Measurements from ENCODE around the gene DMXL1. TPM values are rescaled to one million over a fixed set of nuclear protein-coding genes. Genes with fewer than 3 reads are reported as not detected.
"Not testable (repeated sequence)": the region's sequence is repeated elsewhere in the genome, so short reads cannot be mapped to it uniquely, and the experiment has no call there.

DMXL1 gene
- total and polyA plus RNA-seq, 9 donors, result 16.2 to 32.4 (median 19.3) TPM

- peaks cover 8% of the 10 kb centered on the region for H3K36me3 ChIP-seq (ENCODE audit: control insufficient read depth, insufficient read depth, low read length)
- H3K27me3 ChIP-seq (ENCODE audit: control insufficient read depth, insufficient read depth, low read length), result no peaks in the 10 kb centered on the region
- H3K9me3 ChIP-seq (replicated peaks; ENCODE audit: control insufficient read depth, low read depth, low read length), result no peaks in the 10 kb centered on the region
- no peak overlapping the region for H3K4me3 ChIP-seq (ENCODE audit: low read length)
- no peak for DNase-seq
- H3K4me1 ChIP-seq (ENCODE audit: control insufficient read depth, insufficient read depth, low read length), result no peaks in the 10 kb centered on the region
- no peak overlapping the region for H3K27ac ChIP-seq (ENCODE audit: low read length)
- WGBS (ENCODE audit: insufficient coverage), result no CpG with 5 or more reads among the region's 1 CpG
Measured at GRCh38 chr5:119168401-119168800, 97.5 kb downstream of the DMXL1 start.

GRCh38 chr5:119171686-119172085 is 100.8 kb downstream of the DMXL1 start:
- DNase-seq, result no peak
- H3K36me3 ChIP-seq (ENCODE audit: control insufficient read depth, insufficient read depth, low read length), result peaks cover 5% of the 10 kb centered on the region

GRCh38 chr5:119174578-119175163 is 103.8 kb downstream of the DMXL1 start:
- no peak overlapping the region for H3K4me3 ChIP-seq (ENCODE audit: low read length)
- no peak overlapping the region for H3K27ac ChIP-seq (ENCODE audit: low read length)
- WGBS (ENCODE audit: insufficient coverage), result no CpG with 5 or more reads among the region's 2 CpGs
- no peaks in the 10 kb centered on the region for H3K4me1 ChIP-seq (ENCODE audit: control insufficient read depth, insufficient read depth, low read length)
- peaks cover 10% of the 10 kb centered on the region for H3K36me3 ChIP-seq (ENCODE audit: control insufficient read depth, insufficient read depth, low read length)
- no peaks in the 10 kb centered on the region for H3K27me3 ChIP-seq (ENCODE audit: control insufficient read depth, insufficient read depth, low read length)
- no peak for DNase-seq
- no peaks in the 10 kb centered on the region for H3K9me3 ChIP-seq (replicated peaks; ENCODE audit: control insufficient read depth, low read depth, low read length)

More at GRCh38 chr5:119171686-119172085, 100.8 kb downstream of the DMXL1 start:
- no peaks in the 10 kb centered on the region for H3K9me3 ChIP-seq (replicated peaks; ENCODE audit: control insufficient read depth, low read depth, low read length)
- no peaks in the 10 kb centered on the region for H3K27me3 ChIP-seq (ENCODE audit: control insufficient read depth, insufficient read depth, low read length)
- no peaks in the 10 kb centered on the region for H3K4me1 ChIP-seq (ENCODE audit: control insufficient read depth, insufficient read depth, low read length)
- H3K4me3 ChIP-seq (ENCODE audit: low read length), result no peak overlapping the region
- H3K27ac ChIP-seq (ENCODE audit: low read length), result no peak overlapping the region

- no peak for DNase-seq
- no CpG with 5 or more reads among the region's 3 CpGs for WGBS (ENCODE audit: insufficient coverage)
- Histone ChIP-seq H3K27me3 (ENCODE audit: control insufficient read depth, insufficient read depth, low read length) (no peaks in the 10 kb centered on the region), H3K27ac (ENCODE audit: low read length) (no peak overlapping the region), H3K36me3 (ENCODE audit: control insufficient read depth, insufficient read depth, low read length) (peaks cover 8% of the 10 kb centered on the region), H3K9me3 (replicated peaks; ENCODE audit: control insufficient read depth, low read depth, low read length) (no peaks in the 10 kb centered on the region), H3K4me1 (ENCODE audit: control insufficient read depth, insufficient read depth, low read length) (no peaks in the 10 kb centered on the region), H3K4me3 (ENCODE audit: low read length) (no peak overlapping the region)
Measured at GRCh38 chr5:119176785-119177184, 105.9 kb downstream of the DMXL1 start.

- no peaks in the 10 kb centered on the region for H3K4me1 ChIP-seq (ENCODE audit: control insufficient read depth, insufficient read depth, low read length)
Measured at GRCh38 chr5:119177226-119177625, 106.3 kb downstream of the DMXL1 start.

GRCh38 chr5:119178435-119178834 is 107.5 kb downstream of the DMXL1 start:
- DNase-seq, result no peak
- Histone ChIP-seq H3K4me1 (ENCODE audit: control insufficient read depth, insufficient read depth, low read length) (no peaks in the 10 kb centered on the region), H3K27ac (ENCODE audit: low read length) (no peak overlapping the region), H3K27me3 (ENCODE audit: control insufficient read depth, insufficient read depth, low read length) (no peaks in the 10 kb centered on the region), H3K9me3 (replicated peaks; ENCODE audit: control insufficient read depth, low read depth, low read length) (no peaks in the 10 kb centered on the region), H3K36me3 (ENCODE audit: control insufficient read depth, insufficient read depth, low read length) (peaks cover 8% of the 10 kb centered on the region), H3K4me3 (ENCODE audit: low read length) (no peak overlapping the region)
- no CpG with 5 or more reads among the region's 2 CpGs for WGBS (ENCODE audit: insufficient coverage)

More at GRCh38 chr5:119177226-119177625, 106.3 kb downstream of the DMXL1 start:
- H3K36me3 ChIP-seq (ENCODE audit: control insufficient read depth, insufficient read depth, low read length), result peaks cover 8% of the 10 kb centered on the region
- no peaks in the 10 kb centered on the region for H3K27me3 ChIP-seq (ENCODE audit: control insufficient read depth, insufficient read depth, low read length)
- H3K4me3 ChIP-seq (ENCODE audit: low read length), result no peak overlapping the region
- no peak overlapping the region for H3K27ac ChIP-seq (ENCODE audit: low read length)
- no peaks in the 10 kb centered on the region for H3K9me3 ChIP-seq (replicated peaks; ENCODE audit: control insufficient read depth, low read depth, low read length)
- WGBS (ENCODE audit: insufficient coverage), result no CpG with 5 or more reads among the region's 3 CpGs
- no peak for DNase-seq

GRCh38 chr5:119179857-119180641 is 109.2 kb downstream of the DMXL1 start:
- Histone ChIP-seq H3K9me3 (replicated peaks; ENCODE audit: control insufficient read depth, low read depth, low read length) (no peaks in the 10 kb centered on the region), H3K4me1 (ENCODE audit: control insufficient read depth, insufficient read depth, low read length) (no peaks in the 10 kb centered on the region), H3K36me3 (ENCODE audit: control insufficient read depth, insufficient read depth, low read length) (peaks cover 5% of the 10 kb centered on the region), H3K27me3 (ENCODE audit: control insufficient read depth, insufficient read depth, low read length) (no peaks in the 10 kb centered on the region), H3K27ac (ENCODE audit: low read length) (no peak overlapping the region), H3K4me3 (ENCODE audit: low read length) (no peak overlapping the region)
- DNase-seq, result no peak
- WGBS (ENCODE audit: insufficient coverage), result no CpG with 5 or more reads among the region's 1 CpG

- H3K27ac ChIP-seq (ENCODE audit: low read length); H3K9me3 ChIP-seq (replicated peaks; ENCODE audit: control insufficient read depth, low read depth, low read length); H3K27me3 ChIP-seq (ENCODE audit: control insufficient read depth, insufficient read depth, low read length); H3K4me3 ChIP-seq (ENCODE audit: low read length); H3K36me3 ChIP-seq (ENCODE audit: control insufficient read depth, insufficient read depth, low read length); DNase-seq; H3K4me1 ChIP-seq (ENCODE audit: control insufficient read depth, insufficient read depth, low read length): not testable (repeated sequence)
- WGBS (ENCODE audit: insufficient coverage), result no CpG with 5 or more reads among the region's 2 CpGs
Measured at GRCh38 chr5:119185512-119185911, 114.6 kb downstream of the DMXL1 start.

- no peaks in the 10 kb centered on the region for H3K27me3 ChIP-seq (ENCODE audit: control insufficient read depth, insufficient read depth, low read length)
- peaks cover 2% of the 10 kb centered on the region for H3K36me3 ChIP-seq (ENCODE audit: control insufficient read depth, insufficient read depth, low read length)
- no peak for DNase-seq
- H3K4me1 ChIP-seq (ENCODE audit: control insufficient read depth, insufficient read depth, low read length), result no peaks in the 10 kb centered on the region
- H3K27ac ChIP-seq (ENCODE audit: low read length), result no peak overlapping the region
- H3K4me3 ChIP-seq (ENCODE audit: low read length), result no peak overlapping the region
- H3K9me3 ChIP-seq (replicated peaks; ENCODE audit: control insufficient read depth, low read depth, low read length), result no peaks in the 10 kb centered on the region
- WGBS (ENCODE audit: insufficient coverage), result no CpG with 5 or more reads among the region's 7 CpGs
Measured at GRCh38 chr5:119187776-119188529, 117.1 kb downstream of the DMXL1 start.

- no peak overlapping the region for H3K27ac ChIP-seq (ENCODE audit: low read length)
- no peak for DNase-seq
- WGBS (ENCODE audit: insufficient coverage), result 86% methylated on average over 1 of the region's 1 CpG
- H3K4me1 ChIP-seq (ENCODE audit: control insufficient read depth, insufficient read depth, low read length), result no peaks in the 10 kb centered on the region
- no peaks in the 10 kb centered on the region for H3K27me3 ChIP-seq (ENCODE audit: control insufficient read depth, insufficient read depth, low read length)
- peaks cover 2% of the 10 kb centered on the region for H3K36me3 ChIP-seq (ENCODE audit: control insufficient read depth, insufficient read depth, low read length)
- H3K4me3 ChIP-seq (ENCODE audit: low read length), result no peak overlapping the region
- H3K9me3 ChIP-seq (replicated peaks; ENCODE audit: control insufficient read depth, low read depth, low read length), result no peaks in the 10 kb centered on the region
Measured at GRCh38 chr5:119190470-119191095, 119.7 kb downstream of the DMXL1 start.

All from muscle of leg (tissue), 11 donors.